Measurements from ENCODE around the gene CCDC171. TPM values are rescaled to one million over a fixed set of nuclear protein-coding genes. Genes with fewer than 3 reads are reported as not detected.

The CCDC171 gene
- total RNA-seq, 1 experiment from 2014 or later, result 2.4 TPM

GRCh38 chr9:16003785-16004184 is 450.9 kb downstream of the CCDC171 start:
- Histone ChIP-seq H3F3A (ENCODE audit: insufficient read depth, low read depth) (no peaks in the 10 kb centered on the region; the same call in 1 of the 2 replicates), H3K9me2 (ENCODE audit: insufficient read depth) (no peaks in the 10 kb centered on the region), H3K27ac (no peak overlapping the region), H3K27me3 (ENCODE audit: insufficient read depth, low read depth) (no peaks in the 10 kb centered on the region), H3K4me3 (no peak overlapping the region), H4K20me1 (ENCODE audit: insufficient read depth) (no peaks in the 10 kb centered on the region), H3K9me3 (ENCODE audit: insufficient read depth, low read depth) (no peaks in the 10 kb centered on the region), H3K79me2 (ENCODE audit: low read depth) (no peaks in the 10 kb centered on the region), H3K4me1 (replicated peaks; ENCODE audit: insufficient read depth) (peaks cover 19% of the 10 kb centered on the region), H3K4me2 (no peak overlapping the region), H3K36me3 (ENCODE audit: low read depth) (no peaks in the 10 kb centered on the region), H2AFZ (no peak overlapping the region)
- intact Hi-C loops (cut with micrococcal nuclease; ENCODE audit: unreplicated experiment), result no loop called here
- ChIA-PET CTCF (no interaction called here), POLR2A (ENCODE audit: unreplicated experiment) (no interaction called here)
- TF ChIP-seq EZH2 (IDR thresholded peaks at IDR 0.05; ENCODE audit: low read depth) (no peak), CTCF (conservative IDR thresholded peaks at IDR 0.05) (no peak)
- DNase-seq, result no peak
- no TSS peak for BruUV-seq (replicated peaks)

GRCh38 chr9:16004613-16005012 is 451.8 kb downstream of the CCDC171 start:
- TF ChIP-seq EZH2 (IDR thresholded peaks at IDR 0.05; ENCODE audit: low read depth), result no peak
- no peak for TF ChIP-seq CTCF (conservative IDR thresholded peaks at IDR 0.05)

GRCh38 chr9:16010221-16010620 is 457.4 kb downstream of the CCDC171 start:
- no peaks in the 10 kb centered on the region for H3K27me3 ChIP-seq (ENCODE audit: insufficient read depth, low read depth)
- intact Hi-C loops (cut with micrococcal nuclease; ENCODE audit: unreplicated experiment), result no loop called here
- H3K36me3 ChIP-seq (ENCODE audit: low read depth), result no peaks in the 10 kb centered on the region
- ChIA-PET CTCF (no interaction called here), POLR2A (ENCODE audit: unreplicated experiment) (no interaction called here)
- H3F3A ChIP-seq (ENCODE audit: insufficient read depth, low read depth), result no peaks in the 10 kb centered on the region
- no peak for DNase-seq
- H2AFZ ChIP-seq, result no peak overlapping the region
- H3K9me2 ChIP-seq (ENCODE audit: insufficient read depth), result no peaks in the 10 kb centered on the region
- H3K4me2 ChIP-seq, result no peak overlapping the region
- no TSS peak for BruUV-seq (replicated peaks)
- no peaks in the 10 kb centered on the region for H4K20me1 ChIP-seq (ENCODE audit: insufficient read depth)
- TF ChIP-seq EZH2 (IDR thresholded peaks at IDR 0.05; ENCODE audit: low read depth) (no peak), CTCF (conservative IDR thresholded peaks at IDR 0.05) (no peak)
- no peaks in the 10 kb centered on the region for H3K79me2 ChIP-seq (ENCODE audit: low read depth)
- H3K4me1 ChIP-seq (replicated peaks; ENCODE audit: insufficient read depth), result no peaks in the 10 kb centered on the region
- no peak overlapping the region for H3K27ac ChIP-seq
- H3K4me3 ChIP-seq, result no peak overlapping the region
- no peaks in the 10 kb centered on the region for H3K9me3 ChIP-seq (ENCODE audit: insufficient read depth, low read depth)

More at GRCh38 chr9:16004613-16005012, 451.8 kb downstream of the CCDC171 start:
- no peak for DNase-seq
- Histone ChIP-seq H3K9me3 (ENCODE audit: insufficient read depth, low read depth) (no peaks in the 10 kb centered on the region), H3K4me3 (no peak overlapping the region), H3F3A (ENCODE audit: insufficient read depth, low read depth) (no peaks in the 10 kb centered on the region; the same call in 1 of the 2 replicates), H3K4me1 (replicated peaks; ENCODE audit: insufficient read depth) (peaks cover 10% of the 10 kb centered on the region), H3K27me3 (ENCODE audit: insufficient read depth, low read depth) (no peaks in the 10 kb centered on the region), H3K79me2 (ENCODE audit: low read depth) (no peaks in the 10 kb centered on the region), H2AFZ (no peak overlapping the region), H3K9me2 (ENCODE audit: insufficient read depth) (no peaks in the 10 kb centered on the region), H4K20me1 (ENCODE audit: insufficient read depth) (no peaks in the 10 kb centered on the region), H3K4me2 (no peak overlapping the region), H3K27ac (no peak overlapping the region), H3K36me3 (ENCODE audit: low read depth) (no peaks in the 10 kb centered on the region)
- intact Hi-C loops (cut with micrococcal nuclease; ENCODE audit: unreplicated experiment), result no loop called here
- ChIA-PET CTCF (no interaction called here), POLR2A (ENCODE audit: unreplicated experiment) (no interaction called here)
- BruUV-seq (replicated peaks), result no TSS peak

Data from PC-9 (cell line).